Mesodermal cell (in vitro differentiated cells): ENCODE data around the gene CAPN1.
"Not testable (repeated sequence)": the region's sequence is repeated elsewhere in the genome, so short reads cannot be mapped to it uniquely, and the experiment has no call there.

ENCODE experiments used
- H3K27ac ChIP-seq: 2 replicates; pipeline ENCODE4 v1.7.0; 2013; ENCODE audit warnings: mild to moderate bottlenecking, low read depth, low read length, moderate library complexity; ENCODE audit not compliant: severe bottlenecking
- H3K36me3 ChIP-seq: 2 replicates; pipeline ENCODE4 v1.7.1; 2013; ENCODE audit warnings: mild to moderate bottlenecking, low read length, moderate library complexity; ENCODE audit not compliant: control insufficient read depth, insufficient read depth
- H3K4me1 ChIP-seq: one replicate; pipeline ENCODE4 v1.7.1; 2013; ENCODE audit warnings: mild to moderate bottlenecking, low read length; ENCODE audit not compliant: insufficient read depth, control insufficient read depth, poor library complexity, severe bottlenecking
- H3K4me3 ChIP-seq: 2 replicates; pipeline ENCODE4 v1.7.0; 2013; ENCODE audit warnings: low read length, control low read depth, mild to moderate bottlenecking; ENCODE audit not compliant: insufficient read depth, poor library complexity, severe bottlenecking; ENCODE audit errors: extremely low read depth
- H3K9me3 ChIP-seq: 2 replicates; pipeline ENCODE4 v1.7.1; 2013; ENCODE audit warnings: mild to moderate bottlenecking, low read length, moderate library complexity; ENCODE audit not compliant: control insufficient read depth
- WGBS, 2 experiments: methylation state at CpG; one replicate each; pipeline ENCODE4 v1.1.5; 2013; ENCODE audit warnings: missing lambda C conversion rate in 2 of 2; ENCODE audit not compliant: insufficient coverage in 2 of 2; 5-methylcytosine and 5-hydroxymethylcytosine counted together

CAPN1 gene

GRCh38 chr11:65147352-65148075 lies 34.2 kb upstream of the CAPN1 start:
- H3K4me3 ChIP-seq, result no peak overlapping the region
- H3K36me3 ChIP-seq, result no peaks in the 10 kb centered on the region
- peaks cover 6% of the 10 kb centered on the region for H3K4me1 ChIP-seq
- H3K27ac ChIP-seq, result no peak overlapping the region
- H3K9me3 ChIP-seq, result peaks cover 13% of the 10 kb centered on the region
- WGBS, 2 experiments, result no CpG with 5 or more reads among the region's 2 CpGs

GRCh38 chr11:65148657-65149056 lies 33.1 kb upstream of the CAPN1 start:
- no peaks in the 10 kb centered on the region for H3K36me3 ChIP-seq
- H3K9me3 ChIP-seq, result peaks cover 13% of the 10 kb centered on the region
- peaks cover 6% of the 10 kb centered on the region for H3K4me1 ChIP-seq
- no peak overlapping the region for H3K27ac ChIP-seq
- H3K4me3 ChIP-seq, result no peak overlapping the region
- WGBS, 2 experiments, result 85% methylated on average over 2 to 5 of the region's 5 CpGs

GRCh38 chr11:65150131-65150508 lies 31.6 kb upstream of the CAPN1 start:
- 84 to 97% methylated on average over 4 to 8 of the region's 10 CpGs for WGBS, 2 experiments
- H3K9me3 ChIP-seq, result peaks cover 13% of the 10 kb centered on the region
- H3K36me3 ChIP-seq, H3K27ac ChIP-seq, H3K4me1 ChIP-seq, H3K4me3 ChIP-seq: not testable (repeated sequence)

DNA sequence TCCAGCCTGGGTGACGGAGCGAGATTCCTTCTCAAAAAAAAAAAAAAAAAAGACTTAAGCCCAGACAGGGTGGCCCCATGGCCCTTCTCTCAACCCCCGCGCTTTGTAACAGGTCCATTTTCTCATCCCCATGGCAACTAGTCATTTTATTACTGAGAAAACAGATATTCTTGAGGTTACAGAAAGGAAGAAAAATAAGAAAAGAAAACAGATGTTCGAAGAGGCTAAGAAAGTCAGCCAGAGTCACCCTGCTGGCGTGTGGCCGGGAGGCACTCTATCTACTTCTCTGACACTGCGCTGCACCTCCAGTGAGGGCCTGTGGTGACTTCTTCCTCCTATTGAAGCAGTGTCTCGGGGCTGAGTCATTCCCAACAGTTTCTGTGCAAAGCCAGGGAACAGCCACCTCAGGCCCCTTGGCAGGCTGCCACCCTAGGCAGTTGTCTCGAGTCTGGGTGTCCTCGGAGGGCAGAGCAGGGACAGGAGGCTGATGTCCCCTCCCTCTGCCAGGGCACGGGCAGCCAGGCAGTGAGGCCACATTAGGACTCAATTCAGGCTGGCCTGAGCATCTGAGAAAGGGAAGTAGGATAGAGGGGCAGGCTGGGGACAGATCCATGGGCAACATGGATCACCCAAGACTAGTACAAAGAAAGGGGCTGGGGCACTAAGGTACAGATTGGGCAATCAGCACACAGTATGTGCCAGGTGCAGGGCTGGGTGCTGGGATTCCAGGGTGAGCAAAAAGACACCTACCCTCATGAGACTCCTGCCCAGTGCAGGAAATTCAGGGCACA lies 31.0 kb upstream of the CAPN1 start:
- Histone ChIP-seq H3K9me3 (peaks cover 13% of the 10 kb centered on the region), H3K27ac (no peak overlapping the region), H3K4me3 (no peak overlapping the region), H3K36me3 (no peaks in the 10 kb centered on the region), H3K4me1 (peaks cover 6% of the 10 kb centered on the region)
- 71 to 78% methylated on average over 9 of the region's 12 CpGs for WGBS, 2 experiments

- no peaks in the 10 kb centered on the region for H3K36me3 ChIP-seq
- H3K4me1 ChIP-seq, result peaks cover 6% of the 10 kb centered on the region
- H3K9me3 ChIP-seq, result peaks cover 10% of the 10 kb centered on the region
- WGBS, 2 experiments, result 83 to 96% methylated on average over 2 of the region's 3 CpGs
- H3K27ac ChIP-seq, result no peak overlapping the region
- no peak overlapping the region for H3K4me3 ChIP-seq
Measured at GRCh38 chr11:65151331-65151899, 30.3 kb upstream of the CAPN1 start.

DNA sequence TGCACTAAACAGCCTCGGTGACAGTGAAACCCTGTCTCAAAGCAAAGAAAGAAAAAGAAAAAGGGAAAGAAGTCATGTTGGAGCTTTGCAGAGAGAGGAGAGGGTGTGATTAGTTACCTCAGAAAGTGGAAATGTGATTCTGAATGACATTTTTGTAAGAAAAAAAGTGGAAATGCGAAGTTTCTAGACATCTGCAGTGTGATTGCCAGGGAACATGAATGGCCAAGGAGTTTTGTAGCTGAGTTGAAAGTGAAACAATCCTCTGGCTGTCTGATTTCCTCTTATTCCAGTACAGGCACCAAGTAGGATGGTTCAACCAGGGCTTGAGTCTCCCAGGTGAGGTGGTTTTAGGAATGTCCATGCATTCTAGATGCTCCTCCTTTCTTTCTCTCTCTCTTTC lies 29.6 kb upstream of the CAPN1 start:
- H3K27ac ChIP-seq, result no peak overlapping the region
- no peak overlapping the region for H3K4me3 ChIP-seq
- 79 to 88% methylated on average over 2 of the region's 2 CpGs for WGBS, 2 experiments
- no peaks in the 10 kb centered on the region for H3K36me3 ChIP-seq
- H3K9me3 ChIP-seq, result peaks cover 4% of the 10 kb centered on the region
- H3K4me1 ChIP-seq, result peaks cover 6% of the 10 kb centered on the region

GRCh38 chr11:65156256-65156655 lies 25.5 kb upstream of the CAPN1 start:
- H3K9me3 ChIP-seq, result no peaks in the 10 kb centered on the region
- 100% methylated on average over 2 of the region's 3 CpGs; no CpG with 5 or more reads in 1 of the 2 experiments for WGBS, 2 experiments

DNA sequence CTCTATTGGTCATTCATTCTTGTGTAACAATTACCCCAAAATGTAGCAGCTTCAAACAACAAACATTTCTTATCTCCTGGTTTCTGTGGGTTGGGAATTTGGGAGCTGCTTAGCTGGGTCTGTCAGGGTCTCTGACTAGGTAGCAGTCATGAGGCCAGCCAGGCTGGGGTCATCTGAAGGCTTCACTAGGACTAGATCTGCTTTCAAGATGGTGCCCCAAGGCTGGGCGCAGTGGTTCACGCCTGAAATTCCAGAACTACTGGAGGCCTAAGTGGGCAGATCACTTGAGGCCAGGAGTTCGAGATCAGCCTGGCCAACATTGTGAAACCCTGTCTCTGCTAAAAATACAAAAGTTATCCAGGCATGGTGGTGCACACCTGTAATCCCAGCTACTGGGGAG lies 24.8 kb upstream of the CAPN1 start:
- Histone ChIP-seq H3K27ac (no peak overlapping the region), H3K36me3 (no peaks in the 10 kb centered on the region), H3K9me3 (no peaks in the 10 kb centered on the region), H3K4me1 (no peaks in the 10 kb centered on the region), H3K4me3 (no peak overlapping the region)
- WGBS, 2 experiments, result 97 to 100% methylated on average over 2 to 3 of the region's 3 CpGs

More at GRCh38 chr11:65156256-65156655, 25.5 kb upstream of the CAPN1 start:
- no peaks in the 10 kb centered on the region for H3K36me3 ChIP-seq
- H3K4me3 ChIP-seq, result no peak overlapping the region
- no peak overlapping the region for H3K27ac ChIP-seq
- no peaks in the 10 kb centered on the region for H3K4me1 ChIP-seq

GRCh38 chr11:65157336-65157735 lies 24.4 kb upstream of the CAPN1 start:
- no peaks in the 10 kb centered on the region for H3K36me3 ChIP-seq
- H3K27ac ChIP-seq, result no peak overlapping the region
- 79 to 86% methylated on average over 3 of the region's 3 CpGs for WGBS, 2 experiments
- no peaks in the 10 kb centered on the region for H3K9me3 ChIP-seq
- no peak overlapping the region for H3K4me3 ChIP-seq
- H3K4me1 ChIP-seq, result no peaks in the 10 kb centered on the region

DNA sequence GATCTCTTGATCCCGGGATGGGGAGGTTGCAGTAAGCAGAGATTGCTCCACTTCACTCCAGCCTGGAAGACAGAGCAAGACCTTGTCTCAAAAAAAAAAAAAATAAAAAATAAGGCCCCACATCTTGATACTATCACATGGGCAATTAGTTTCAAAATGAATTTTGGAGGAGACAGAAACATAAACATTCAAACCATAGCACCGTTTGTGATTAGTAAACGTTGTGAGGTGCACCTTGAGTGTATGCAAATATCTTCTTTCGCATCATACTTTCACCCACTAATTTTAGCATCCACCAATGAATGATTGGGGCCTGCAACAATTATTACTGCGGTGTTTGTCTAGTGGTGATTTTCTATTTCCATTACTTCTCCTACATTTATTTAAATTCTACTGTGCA lies 22.7 kb upstream of the CAPN1 start:
- H3K4me1 ChIP-seq, result no peaks in the 10 kb centered on the region
- H3K27ac ChIP-seq, result no peak overlapping the region
- no peaks in the 10 kb centered on the region for H3K9me3 ChIP-seq
- no peak overlapping the region for H3K4me3 ChIP-seq
- no peaks in the 10 kb centered on the region for H3K36me3 ChIP-seq
- WGBS, 2 experiments, result 100% methylated on average over 1 of the region's 5 CpGs; no CpG with 5 or more reads in 1 of the 2 experiments
